WTC11 (cell line): ENCODE results near the gene CD163.

Source experiments
- ATF2 ChIP-seq: sonication (generic); formaldehyde crosslinking; IDR thresholded peaks from 2 replicates; pipeline ENCODE4 v1.8.1; 2022; ENCODE audit warnings: low read depth, missing genetic modification reagents, borderline replicate concordance
- ATF6 ChIP-seq: sonication (generic); formaldehyde crosslinking; IDR thresholded peaks from 2 replicates; pipeline ENCODE4 v1.8.1; 2023; ENCODE audit warnings: mild to moderate bottlenecking, missing genetic modification reagents
- CTCF ChIP-seq: fragments of 200-600 bp; IDR thresholded peaks from 2 replicates; pipeline ENCODE4 v1.8.0; 2022; ENCODE audit warnings: antibody characterized with exemption
- ESRRA ChIP-seq: sonication (generic); formaldehyde crosslinking; IDR thresholded peaks from 2 replicates; pipeline ENCODE4 v1.8.1; 2022; ENCODE audit warnings: mild to moderate bottlenecking, missing genetic modification reagents, borderline replicate concordance
- FOXK1 ChIP-seq: sonication (generic); formaldehyde crosslinking; IDR thresholded peaks from 2 replicates; pipeline ENCODE4 v1.8.0; 2022; ENCODE audit warnings: mild to moderate bottlenecking, moderate library complexity, missing genetic modification reagents
- MXD4 ChIP-seq: fragments of 250-450 bp; sonication (Bioruptor Pico); IDR thresholded peaks from 2 replicates; pipeline ENCODE4 v1.8.0; 2021; ENCODE audit warnings: mild to moderate bottlenecking, moderate library complexity, borderline replicate concordance
- MYBL2 ChIP-seq: sonication (generic); formaldehyde crosslinking; IDR thresholded peaks from 2 replicates; pipeline ENCODE4 v1.8.1; 2023; ENCODE audit warnings: mild to moderate bottlenecking, moderate library complexity, missing genetic modification reagents
- NFYB ChIP-seq: sonication (generic); formaldehyde crosslinking; conservative IDR thresholded peaks from 2 replicates; pipeline ENCODE4 v1.8.0; 2022; ENCODE audit warnings: low read depth, missing genetic modification reagents
- TF ChIP-seq, protein P1 (sequence below): sonication (generic); formaldehyde crosslinking; conservative IDR thresholded peaks from 2 replicates; pipeline ENCODE4 v1.8.1; 2022; ENCODE audit warnings: mild to moderate bottlenecking, missing genetic modification reagents

- TF ChIP-seq FOXK1 (CRISPR knock-in tag) (peak; percentile 93), MXD4 (CRISPR knock-in tag) (no peak), ATF2 (CRISPR knock-in tag) (peak; percentile 45; the same call in 1 of the 2 replicates), CTCF (no peak), MYBL2 (CRISPR knock-in tag) (peak; percentile 95), NFYB (CRISPR knock-in tag) (peak; percentile 63), ESRRA (CRISPR knock-in tag) (peak; percentile 96), ATF6 (CRISPR knock-in tag) (no peak)
- TF ChIP-seq, protein P1, sequence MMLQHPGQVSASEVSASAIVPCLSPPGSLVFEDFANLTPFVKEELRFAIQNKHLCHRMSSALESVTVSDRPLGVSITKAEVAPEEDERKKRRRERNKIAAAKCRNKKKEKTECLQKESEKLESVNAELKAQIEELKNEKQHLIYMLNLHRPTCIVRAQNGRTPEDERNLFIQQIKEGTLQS (CRISPR knock-in tag) = no peak
Observed at GRCh38 chr12:7439579-7440505, 63.7 kb downstream of the CD163 start.
